Hematopoietic multipotent progenitor cell treated with erythropoietin and hydrocortisone succinate and interleukin-3 and kit ligand, for 4 days (in vitro differentiated cells): ENCODE results near the gene CLCA1.

Experiments
- DNase-seq: peaks from one replicate; pipeline ENCODE4 v3.0.0-alpha.2; 2015

CLCA1 gene

GRCh38 chr1:86464819-86465218, 3.9 kb upstream of the CLCA1 start:
- DNase-seq = no peak

- no peak for DNase-seq
These were observed 2.5 kb upstream of the CLCA1 start for GRCh38 chr1:86466109-86466844.

- DNase-seq = no peak
These were observed 1.7 kb upstream of the CLCA1 start for GRCh38 chr1:86466986-86467385.

GRCh38 chr1:86470859-86471258, 2.1 kb downstream of the CLCA1 start:
- DNase-seq = no peak

GRCh38 chr1:86471291-86471690, 2.6 kb downstream of the CLCA1 start:
- no peak for DNase-seq

- DNase-seq = no peak
These were observed 3.4 kb downstream of the CLCA1 start for GRCh38 chr1:86472152-86472551.

- DNase-seq = no peak
These were observed 4.0 kb downstream of the CLCA1 start for GRCh38 chr1:86472767-86473166.

- DNase-seq = no peak
These were observed 8.5 kb downstream of the CLCA1 start for GRCh38 chr1:86477256-86477655.

- DNase-seq = no peak
These were observed 9.0 kb downstream of the CLCA1 start for GRCh38 chr1:86477682-86478081.

GRCh38 chr1:86478416-86479156, 9.9 kb downstream of the CLCA1 start:
- no peak for DNase-seq

GRCh38 chr1:86481966-86482365, 13.2 kb downstream of the CLCA1 start:
- no peak for DNase-seq

GRCh38 chr1:86487131-86487810, 18.5 kb downstream of the CLCA1 start:
- DNase-seq = no peak

- no peak for DNase-seq
These were observed 19.0 kb downstream of the CLCA1 start for GRCh38 chr1:86487811-86488141.

GRCh38 chr1:86489242-86489878, 20.6 kb downstream of the CLCA1 start:
- DNase-seq = no peak

- no peak for DNase-seq
These were observed 22.6 kb downstream of the CLCA1 start for GRCh38 chr1:86491171-86491950.

GRCh38 chr1:86498281-86498680, 29.6 kb downstream of the CLCA1 start:
- peak; percentile 60 for DNase-seq

- DNase-seq = peak; percentile 93
These were observed 31.4 kb downstream of the CLCA1 start for GRCh38 chr1:86499987-86500593.

- no peak for DNase-seq
These were observed 32.0 kb downstream of the CLCA1 start for GRCh38 chr1:86500714-86501113.

- peak; percentile 67 for DNase-seq
These were observed 33.5 kb downstream of the CLCA1 start for GRCh38 chr1:86502125-86502646.

GRCh38 chr1:86502721-86503405, 34.1 kb downstream of the CLCA1 start:
- DNase-seq = no peak

GRCh38 chr1:86503406-86504136, 34.8 kb downstream of the CLCA1 start:
- DNase-seq = no peak
